Left lung (tissue), 10 donors: ENCODE measurements around the gene NAA30. TPM values are rescaled to one million over a fixed set of nuclear protein-coding genes. Genes with fewer than 3 reads are reported as not detected.

ENCODE experiments used
- ATAC-seq: fragments of 200-7000 bp; cut with Tn5 transposase; one replicate; pipeline ENCODE4 v1.9.1; 2020; ENCODE audit warnings: moderate library complexity
- DNase-seq, 4 donors: peaks; one replicate each; pipeline ENCODE4 v3.0.0-alpha.2; 2013 to 2020
- H3K27ac ChIP-seq, 2 donors: fragments of 200-600 bp; sonication (generic) in 1 of 2; one replicate each; pipeline versions ENCODE4 v1.5.0 to v1.8.0; 2020 to 2021
- H3K27me3 ChIP-seq, 2 donors: fragments of 200-600 bp; sonication (generic) in 1 of 2; one replicate each; pipeline versions ENCODE4 v1.5.0 to v1.8.0; 2020 to 2021
- H3K36me3 ChIP-seq, 2 donors: fragments of 200-600 bp; sonication (generic) in 1 of 2; one replicate each; pipeline versions ENCODE4 v1.5.0 to v1.8.0; 2020 to 2021
- H3K4me1 ChIP-seq, 2 donors: fragments of 200-600 bp; one replicate each; pipeline ENCODE4 v1.8.0; 2021
- H3K4me3 ChIP-seq, 2 donors: fragments of 200-600 bp; sonication (generic) in 1 of 2; one replicate each; pipeline versions ENCODE4 v1.5.0 to v1.8.0; 2020 to 2021; ENCODE audit warnings: mild to moderate bottlenecking in 1 of 2
- H3K9me3 ChIP-seq, 2 donors: fragments of 200-600 bp; sonication (generic) in 1 of 2; one replicate each; pipeline versions ENCODE4 v1.5.0 to v1.8.0; 2020 to 2021
- CTCF ChIP-seq, 2 donors: fragments of 200-600 bp; sonication (generic) in 1 of 2; IDR thresholded peaks; one replicate each; pipeline versions ENCODE4 v1.5.0 to v1.8.0; 2021; ENCODE audit warnings: antibody characterized with exemption in 2 of 2
- intact Hi-C, 2 donors: fragments of 100-400 bp; cut with DNase I; formaldehyde crosslinking; loops; one replicate each; pipeline versions ENCODE4 v1.11.2 to v1.14.2; 2022
- polyA plus RNA-seq, 6 donors: library from polyadenylated mRNA; unstranded; fragments of 120-200 nt; gene quantifications; one replicate each; pipeline ENCODE4 v1.2.1, GENCODE V29; 2013; ENCODE audit not compliant: insufficient read length in 6 of 6
- total RNA-seq, 2 donors: library from RNA; stranded (reverse); fragmentation: NEBNext Ultra II Directional; extraction: Animal tissue kit (Norgen Biotek cat#: 25700); gene quantifications; one replicate each; pipeline ENCODE4 v1.2.1, GENCODE V29; 2021
- donor health status: DM: no; HTN: yes; CAD: no.
- donor health status: DM: no; HTN: no; CAD: no.

Gene NAA30
- total and polyA plus RNA-seq, 8 donors, result 12.3 to 25.7 (median 23.2) TPM

GRCh38 chr14:57392830-57393229 lies 2.4 kb downstream of the NAA30 start:
- Histone ChIP-seq H3K27ac (no peak overlapping the region), H3K9me3 (no peaks in the 10 kb centered on the region), H3K27me3 (no peaks in the 10 kb centered on the region), H3K4me3 (peak overlapping the region in 1 of 2 donors; percentile 82), H3K4me1 (peaks cover 8 to 36% of the 10 kb centered on the region in 2 donors), H3K36me3 (no peaks in the 10 kb centered on the region)
- DNase-seq (no peak), ATAC-seq (no peak)
- intact Hi-C loops, result no loop called here
- TF ChIP-seq CTCF (IDR thresholded peaks at IDR 0.05), result no peak

- no peaks in the 10 kb centered on the region for H3K27me3 ChIP-seq
Measured at GRCh38 chr14:57400556-57401494, 10.4 kb downstream of the NAA30 start.

GRCh38 chr14:57401501-57401900 lies 11.1 kb downstream of the NAA30 start:
- peaks cover 0 to 19% of the 10 kb centered on the region in 2 donors for H3K36me3 ChIP-seq
- no peak for TF ChIP-seq CTCF (IDR thresholded peaks at IDR 0.05)
- no peak for DNase-seq
- no peak for ATAC-seq
- peaks cover 0 to 9% of the 10 kb centered on the region in 2 donors for H3K4me1 ChIP-seq
- H3K27ac ChIP-seq, result no peak overlapping the region
- H3K27me3 ChIP-seq, result no peaks in the 10 kb centered on the region
- intact Hi-C loops, result no loop called here
- H3K9me3 ChIP-seq, result no peaks in the 10 kb centered on the region
- no peak overlapping the region for H3K4me3 ChIP-seq

More at GRCh38 chr14:57400556-57401494, 10.4 kb downstream of the NAA30 start:
- H3K4me3 ChIP-seq, result no peak overlapping the region
- TF ChIP-seq CTCF (IDR thresholded peaks at IDR 0.05), result no peak
- DNase-seq, result no peak
- intact Hi-C loops, result no loop called here
- peaks cover 0 to 19% of the 10 kb centered on the region in 2 donors for H3K36me3 ChIP-seq
- H3K9me3 ChIP-seq, result no peaks in the 10 kb centered on the region
- H3K4me1 ChIP-seq, result peaks cover 0 to 9% of the 10 kb centered on the region in 2 donors
- ATAC-seq, result no peak
- H3K27ac ChIP-seq, result no peak overlapping the region

GRCh38 chr14:57402173-57402852 lies 11.9 kb downstream of the NAA30 start:
- Histone ChIP-seq H3K27ac (no peak overlapping the region), H3K4me3 (no peak overlapping the region), H3K27me3 (no peaks in the 10 kb centered on the region), H3K36me3 (peaks cover 0 to 19% of the 10 kb centered on the region in 2 donors), H3K9me3 (no peaks in the 10 kb centered on the region), H3K4me1 (peaks cover 0 to 9% of the 10 kb centered on the region in 2 donors)
- intact Hi-C loops, result no loop called here
- TF ChIP-seq CTCF (IDR thresholded peaks at IDR 0.05), result no peak
- DNase-seq (no peak), ATAC-seq (no peak)

GRCh38 chr14:57403521-57403864 lies 13.1 kb downstream of the NAA30 start:
- Histone ChIP-seq H3K9me3 (no peaks in the 10 kb centered on the region), H3K27ac (no peak overlapping the region), H3K4me3 (no peak overlapping the region), H3K27me3 (no peaks in the 10 kb centered on the region), H3K4me1 (peaks cover 0 to 15% of the 10 kb centered on the region in 2 donors), H3K36me3 (peaks cover 0 to 19% of the 10 kb centered on the region in 2 donors)
- ATAC-seq (no peak), DNase-seq (no peak)
- TF ChIP-seq CTCF (IDR thresholded peaks at IDR 0.05), result no peak
- intact Hi-C loops, result no loop called here
